ENCODE measurements around the gene CDH9.

CDH9 gene

DNA sequence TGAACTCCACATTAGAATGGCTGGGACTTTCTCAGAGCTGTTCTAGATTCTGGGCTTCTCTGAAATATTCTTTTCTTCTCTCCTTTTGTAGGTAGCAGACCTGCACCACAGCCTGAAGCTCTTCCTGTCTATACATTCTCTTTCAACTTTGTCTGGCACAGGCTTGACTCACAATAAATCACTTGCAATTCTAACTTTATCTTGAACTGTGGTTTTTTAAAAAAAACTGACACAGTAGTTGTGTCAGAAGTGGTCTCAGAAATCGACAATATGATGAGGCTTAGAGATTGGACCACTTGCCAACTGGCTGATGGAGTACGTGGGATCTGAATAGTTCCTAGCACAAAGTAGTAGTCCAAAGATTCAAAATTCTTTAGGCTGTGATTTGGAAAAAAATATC is 24.1 kb upstream of the CDH9 start:
- POLR2A ChIA-PET: no interaction called here
- no peak overlapping the region for H3K4me3 ChIP-seq (ENCODE audit: low read depth, low read length)
- no peaks in the 10 kb centered on the region for H3K4me1 ChIP-seq (ENCODE audit: control insufficient read depth, insufficient read depth, low read length)
- no peaks in the 10 kb centered on the region for H3K9me3 ChIP-seq (ENCODE audit: control insufficient read depth, insufficient read depth, low read depth, low read length)
- H3K36me3 ChIP-seq (ENCODE audit: control insufficient read depth in 2 of 2, insufficient read depth in 1 of 2, low read length in 2 of 2): no peaks in the 10 kb centered on the region
- TF ChIP-seq ZNF266 (tag by site-specific recombination; IDR thresholded peaks at IDR 0.05; ENCODE audit: low read depth) (no peak), ZNF146 (tag by site-specific recombination; IDR thresholded peaks at IDR 0.05) (no peak), ZFP3 (tag by site-specific recombination; IDR thresholded peaks at IDR 0.05; ENCODE audit: low read depth) (no peak)
- TF ChIP-seq, protein P1, sequence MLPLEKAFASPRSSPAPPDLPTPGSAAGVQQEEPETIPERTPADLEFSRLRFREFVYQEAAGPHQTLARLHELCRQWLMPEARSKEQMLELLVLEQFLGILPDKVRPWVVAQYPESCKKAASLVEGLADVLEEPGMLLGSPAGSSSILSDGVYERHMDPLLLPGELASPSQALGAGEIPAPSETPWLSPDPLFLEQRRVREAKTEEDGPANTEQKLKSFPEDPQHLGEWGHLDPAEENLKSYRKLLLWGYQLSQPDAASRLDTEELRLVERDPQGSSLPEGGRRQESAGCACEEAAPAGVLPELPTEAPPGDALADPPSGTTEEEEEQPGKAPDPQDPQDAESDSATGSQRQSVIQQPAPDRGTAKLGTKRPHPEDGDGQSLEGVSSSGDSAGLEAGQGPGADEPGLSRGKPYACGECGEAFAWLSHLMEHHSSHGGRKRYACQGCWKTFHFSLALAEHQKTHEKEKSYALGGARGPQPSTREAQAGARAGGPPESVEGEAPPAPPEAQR (tag by site-specific recombination; IDR thresholded peaks at IDR 0.05): no peak
- CTCF ChIA-PET: no interaction called here
- H3K27ac ChIP-seq (ENCODE audit: extremely low read depth, low read depth, low read length): no peak overlapping the region

DNA sequence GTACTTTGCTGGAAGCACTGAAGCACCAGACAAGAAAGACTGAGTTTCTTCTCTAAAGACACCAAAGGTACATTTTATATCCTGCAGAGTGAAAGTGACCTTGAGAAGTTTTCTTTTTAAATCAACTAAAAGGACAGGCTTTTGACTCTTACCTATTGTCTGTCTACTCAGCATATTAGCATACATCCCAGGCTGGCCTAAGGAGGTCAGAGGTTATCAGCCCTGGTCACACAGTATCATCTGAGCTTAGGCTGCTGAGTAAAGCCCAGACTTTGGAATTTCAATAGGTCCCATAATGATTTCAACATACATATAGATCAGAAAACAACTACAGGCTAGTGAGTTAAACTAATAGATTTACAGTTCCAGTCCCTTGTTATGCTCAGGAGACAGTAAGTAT is 10.1 kb upstream of the CDH9 start:
- Histone ChIP-seq H3K4me3 (ENCODE audit: low read depth, low read length) (no peak overlapping the region), H3K9me3 (ENCODE audit: control insufficient read depth, insufficient read depth, low read depth, low read length) (no peaks in the 10 kb centered on the region), H3K4me1 (ENCODE audit: control insufficient read depth, insufficient read depth, low read length) (no peaks in the 10 kb centered on the region), H3K36me3 (ENCODE audit: control insufficient read depth in 2 of 2, insufficient read depth in 1 of 2, low read length in 2 of 2) (no peaks in the 10 kb centered on the region), H3K27ac (ENCODE audit: extremely low read depth, low read depth, low read length) (no peak overlapping the region)
- ChIA-PET CTCF (interaction anchor here (0.6 to 0.7 kb wide), 2 partner anchors 76 to 410 kb away, joined by 4 read pairs; no protein-coding TSS in a partner anchor), POLR2A (no interaction called here)
- TF ChIP-seq, protein P2, sequence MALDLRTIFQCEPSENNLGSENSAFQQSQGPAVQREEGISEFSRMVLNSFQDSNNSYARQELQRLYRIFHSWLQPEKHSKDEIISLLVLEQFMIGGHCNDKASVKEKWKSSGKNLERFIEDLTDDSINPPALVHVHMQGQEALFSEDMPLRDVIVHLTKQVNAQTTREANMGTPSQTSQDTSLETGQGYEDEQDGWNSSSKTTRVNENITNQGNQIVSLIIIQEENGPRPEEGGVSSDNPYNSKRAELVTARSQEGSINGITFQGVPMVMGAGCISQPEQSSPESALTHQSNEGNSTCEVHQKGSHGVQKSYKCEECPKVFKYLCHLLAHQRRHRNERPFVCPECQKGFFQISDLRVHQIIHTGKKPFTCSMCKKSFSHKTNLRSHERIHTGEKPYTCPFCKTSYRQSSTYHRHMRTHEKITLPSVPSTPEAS (tag by site-specific recombination; IDR thresholded peaks at IDR 0.05): no peak
- TF ChIP-seq ZNF302 (tag by site-specific recombination; IDR thresholded peaks at IDR 0.05; ENCODE audit: low read depth): no peak
- no peak for TF ChIP-seq KLF16 (tag by site-specific recombination; IDR thresholded peaks at IDR 0.05)
- TF ChIP-seq ZNF211 (tag by site-specific recombination; IDR thresholded peaks at IDR 0.05; ENCODE audit: low read depth): no peak
- no peak for TF ChIP-seq SCRT2 (tag by site-specific recombination; IDR thresholded peaks at IDR 0.05)
- no peak for TF ChIP-seq ZBTB1 (tag by site-specific recombination; IDR thresholded peaks at IDR 0.05)
- no peak for TF ChIP-seq SP7 (tag by site-specific recombination; IDR thresholded peaks at IDR 0.05)
- no peak for TF ChIP-seq ZNF140 (tag by site-specific recombination; IDR thresholded peaks at IDR 0.05)
- TF ChIP-seq ZNF266 (tag by site-specific recombination; IDR thresholded peaks at IDR 0.05; ENCODE audit: low read depth): no peak
- TF ChIP-seq ZNF16 (tag by site-specific recombination; IDR thresholded peaks at IDR 0.05; ENCODE audit: low read depth): no peak
- no peak for TF ChIP-seq BCL11A (tag by site-specific recombination; IDR thresholded peaks at IDR 0.05; ENCODE audit: low read depth)
- no peak for TF ChIP-seq MEIS1 (CRISPR knock-in tag; IDR thresholded peaks at IDR 0.05; ENCODE audit: borderline replicate concordance)
- no peak for TF ChIP-seq ZNF658 (tag by site-specific recombination; IDR thresholded peaks at IDR 0.05)
- no peak for TF ChIP-seq ZBTB48 (tag by site-specific recombination; IDR thresholded peaks at IDR 0.05)

DNA sequence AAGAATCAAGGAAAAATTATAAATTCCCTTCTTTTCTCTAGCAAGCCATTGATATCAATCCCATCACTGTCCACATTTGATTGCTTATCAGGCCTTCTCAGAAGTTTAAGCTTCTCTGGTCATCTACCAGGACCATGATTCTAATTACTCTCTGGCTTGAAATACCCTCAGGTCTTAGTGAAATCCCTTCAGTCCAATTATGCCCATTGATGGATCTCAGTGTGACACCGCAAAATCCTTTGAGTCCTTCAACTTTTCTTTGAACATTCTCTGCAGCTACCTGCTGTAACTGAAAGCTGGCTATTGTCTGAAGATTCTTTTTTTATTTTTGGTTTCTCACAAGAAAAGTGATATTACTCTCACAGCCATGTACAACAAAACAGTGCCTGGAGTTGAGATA is 3.0 kb upstream of the CDH9 start:
- Histone ChIP-seq H3K4me1 (ENCODE audit: control insufficient read depth, insufficient read depth, low read length) (no peaks in the 10 kb centered on the region), H3K36me3 (ENCODE audit: control insufficient read depth in 2 of 2, insufficient read depth in 1 of 2, low read length in 2 of 2) (no peaks in the 10 kb centered on the region), H3K27ac (ENCODE audit: extremely low read depth, low read depth, low read length) (no peak overlapping the region), H3K9me3 (ENCODE audit: control insufficient read depth, insufficient read depth, low read depth, low read length) (no peaks in the 10 kb centered on the region), H3K4me3 (ENCODE audit: low read depth, low read length) (no peak overlapping the region)
- POLR2A ChIA-PET: no interaction called here
- CTCF ChIA-PET: no interaction called here
- TF ChIP-seq KLF16 (tag by site-specific recombination; IDR thresholded peaks at IDR 0.05): no peak
- no peak for TF ChIP-seq ZNF514 (tag by site-specific recombination; IDR thresholded peaks at IDR 0.05)
- TF ChIP-seq, protein P3, sequence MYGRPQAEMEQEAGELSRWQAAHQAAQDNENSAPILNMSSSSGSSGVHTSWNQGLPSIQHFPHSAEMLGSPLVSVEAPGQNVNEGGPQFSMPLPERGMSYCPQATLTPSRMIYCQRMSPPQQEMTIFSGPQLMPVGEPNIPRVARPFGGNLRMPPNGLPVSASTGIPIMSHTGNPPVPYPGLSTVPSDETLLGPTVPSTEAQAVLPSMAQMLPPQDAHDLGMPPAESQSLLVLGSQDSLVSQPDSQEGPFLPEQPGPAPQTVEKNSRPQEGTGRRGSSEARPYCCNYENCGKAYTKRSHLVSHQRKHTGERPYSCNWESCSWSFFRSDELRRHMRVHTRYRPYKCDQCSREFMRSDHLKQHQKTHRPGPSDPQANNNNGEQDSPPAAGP (tag by site-specific recombination; IDR thresholded peaks at IDR 0.05): no peak
- no peak for TF ChIP-seq YY1 (tag by site-specific recombination; IDR thresholded peaks at IDR 0.05)
- TF ChIP-seq GLI2 (tag by site-specific recombination; IDR thresholded peaks at IDR 0.05; ENCODE audit: borderline replicate concordance, low read depth): no peak
- no peak for TF ChIP-seq ZNF768 (tag by site-specific recombination; IDR thresholded peaks at IDR 0.05)
- TF ChIP-seq MEIS1 (CRISPR knock-in tag; IDR thresholded peaks at IDR 0.05; ENCODE audit: borderline replicate concordance): no peak
- no peak for TF ChIP-seq ZFP69B (tag by site-specific recombination; IDR thresholded peaks at IDR 0.05)
- TF ChIP-seq ZNF146 (tag by site-specific recombination; IDR thresholded peaks at IDR 0.05): no peak
- TF ChIP-seq ZNF837 (tag by site-specific recombination; IDR thresholded peaks at IDR 0.05): no peak

All from HEK293 (cell line).